Measurements from ENCODE around the gene AGBL3.

GRCh38 chr7:134948246-134948645, 38.1 kb upstream of the AGBL3 start:
- no peak for TF ChIP-seq CREB1 (CRISPR knock-in tag; IDR thresholded peaks at IDR 0.05; ENCODE audit: low read depth)
- TF ChIP-seq CTCF (conservative IDR thresholded peaks at IDR 0.05; ENCODE audit: low read depth in 2 of 2) = no peak
- no peak for TF ChIP-seq JUNB (IDR thresholded peaks at IDR 0.05; ENCODE audit: unreplicated experiment)
- TF ChIP-seq REST (IDR thresholded peaks at IDR 0.05; ENCODE audit: unreplicated experiment) = no peak
- TF ChIP-seq POLR2AphosphoS5 (IDR thresholded peaks at IDR 0.05; ENCODE audit: low read depth) = no peak
- no peak for TF ChIP-seq EZH2 (IDR thresholded peaks at IDR 0.05; ENCODE audit: low read depth, unreplicated experiment)
- no peak for TF ChIP-seq ZNF331 (CRISPR knock-in tag; IDR thresholded peaks at IDR 0.05; ENCODE audit: low read depth)
- TF ChIP-seq EZH2phosphoT487 (IDR thresholded peaks at IDR 0.05; ENCODE audit: unreplicated experiment) = no peak
- TF ChIP-seq ZNF114 (CRISPR knock-in tag; IDR thresholded peaks at IDR 0.05) = no peak
- TF ChIP-seq ZNF462 (CRISPR knock-in tag; IDR thresholded peaks at IDR 0.05) = no peak
- TF ChIP-seq NANOG (IDR thresholded peaks at IDR 0.05; ENCODE audit: borderline replicate concordance) = no peak
- TF ChIP-seq ETS1 (IDR thresholded peaks at IDR 0.05) = no peak
